AG04450 (cell line): ENCODE data around the gene TNXB. TPM values are rescaled to one million over a fixed set of nuclear protein-coding genes. Genes with fewer than 3 reads are reported as not detected.
A peak's percentile ranks its signal among the peaks of the same experiment; 100 is the strongest.

Source experiments
- CTCF ChIA-PET: fragments of 300-600, 350-600 bp; formaldehyde crosslinking; extraction: SDS; loops from one replicate; lab custom pipeline; 2022; ENCODE audit warnings: antibody characterized with exemption, inconsistent platforms; lab: Charles Lee
- POLR2A ChIA-PET: fragments of 350-600 bp; formaldehyde crosslinking; extraction: SDS; loops from one replicate; lab custom pipeline; 2021; ENCODE audit warnings: antibody characterized with exemption, inconsistent platforms; lab: Yijun Ruan, JAX
- DNase-seq: peaks from one replicate; pipeline ENCODE4 v3.0.0-alpha.2; 2011; ENCODE audit warnings: low read depth, low spot score
- H3K27ac ChIP-seq: one replicate; pipeline ENCODE4 v1.5.1; 2012; ENCODE audit warnings: low read depth, low read length, control low read depth
- H3K27me3 ChIP-seq: one replicate; pipeline ENCODE4 v1.6.0; 2012; ENCODE audit warnings: low read length; ENCODE audit not compliant: control insufficient read depth, insufficient read depth
- H3K4me3 ChIP-seq: 2 replicates; pipeline ENCODE4 v1.5.1; 2011; ENCODE audit warnings: mild to moderate bottlenecking, low read depth, low read length, control low read depth
- H3K9me3 ChIP-seq: 2 replicates; pipeline ENCODE4 v1.5.1; 2012; ENCODE audit warnings: low read length; ENCODE audit not compliant: control insufficient read depth, insufficient read depth
- polyA plus RNA-seq: library from polyadenylated mRNA; depleted of rRNA; stranded (reverse); fragments of >200 nt; gene quantifications from 2 replicates; pipeline ENCODE4 v1.2.3, GENCODE V29; 2011
- TF ChIP-seq, protein P1 (sequence below): IDR thresholded peaks from 2 replicates; pipeline ENCODE4 v1.5.1; 2011; ENCODE audit warnings: low read depth, low read length, control low read depth, inconsistent platforms

Gene TNXB
- polyA plus RNA-seq, 1 experiment: 0.35 TPM

DNA sequence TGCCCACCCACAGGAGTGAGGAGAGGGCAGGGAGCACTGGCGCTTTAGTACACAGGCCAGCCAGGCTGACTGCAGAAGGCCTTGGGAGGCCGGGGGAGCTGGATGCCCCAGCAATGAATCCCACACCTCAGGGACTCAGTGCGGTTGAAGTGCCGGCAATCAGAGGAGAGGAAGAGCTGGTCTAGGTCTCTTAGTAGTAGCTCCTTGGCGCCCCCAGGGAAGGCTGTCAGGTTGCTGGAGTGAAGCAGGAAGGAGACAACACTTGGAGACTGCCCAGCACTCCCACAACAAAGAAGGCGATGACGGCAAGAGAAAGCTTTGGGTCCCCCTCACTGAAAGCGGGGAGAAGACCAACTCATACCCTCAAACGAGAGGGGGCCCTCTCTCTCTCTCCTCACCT, 8.3 kb upstream of the TNXB start:
- Histone ChIP-seq H3K27me3 (no peaks in the 10 kb centered on the region), H3K27ac (no peak overlapping the region), H3K9me3 (no peaks in the 10 kb centered on the region; the same call in 1 of the 2 replicates), H3K4me3 (no peak overlapping the region)
- TF ChIP-seq, protein P1, sequence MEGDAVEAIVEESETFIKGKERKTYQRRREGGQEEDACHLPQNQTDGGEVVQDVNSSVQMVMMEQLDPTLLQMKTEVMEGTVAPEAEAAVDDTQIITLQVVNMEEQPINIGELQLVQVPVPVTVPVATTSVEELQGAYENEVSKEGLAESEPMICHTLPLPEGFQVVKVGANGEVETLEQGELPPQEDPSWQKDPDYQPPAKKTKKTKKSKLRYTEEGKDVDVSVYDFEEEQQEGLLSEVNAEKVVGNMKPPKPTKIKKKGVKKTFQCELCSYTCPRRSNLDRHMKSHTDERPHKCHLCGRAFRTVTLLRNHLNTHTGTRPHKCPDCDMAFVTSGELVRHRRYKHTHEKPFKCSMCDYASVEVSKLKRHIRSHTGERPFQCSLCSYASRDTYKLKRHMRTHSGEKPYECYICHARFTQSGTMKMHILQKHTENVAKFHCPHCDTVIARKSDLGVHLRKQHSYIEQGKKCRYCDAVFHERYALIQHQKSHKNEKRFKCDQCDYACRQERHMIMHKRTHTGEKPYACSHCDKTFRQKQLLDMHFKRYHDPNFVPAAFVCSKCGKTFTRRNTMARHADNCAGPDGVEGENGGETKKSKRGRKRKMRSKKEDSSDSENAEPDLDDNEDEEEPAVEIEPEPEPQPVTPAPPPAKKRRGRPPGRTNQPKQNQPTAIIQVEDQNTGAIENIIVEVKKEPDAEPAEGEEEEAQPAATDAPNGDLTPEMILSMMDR: no peak
- ChIA-PET CTCF (interaction anchor here (0.9 to 3.2 kb wide), 13 partner anchors 8 to 166 kb away, joined by 3 to 44 read pairs (median 5); partner anchors contain the start of genes ATF6B, FKBPL and TNXB), POLR2A (no interaction called here)
- no peak for DNase-seq

DNA sequence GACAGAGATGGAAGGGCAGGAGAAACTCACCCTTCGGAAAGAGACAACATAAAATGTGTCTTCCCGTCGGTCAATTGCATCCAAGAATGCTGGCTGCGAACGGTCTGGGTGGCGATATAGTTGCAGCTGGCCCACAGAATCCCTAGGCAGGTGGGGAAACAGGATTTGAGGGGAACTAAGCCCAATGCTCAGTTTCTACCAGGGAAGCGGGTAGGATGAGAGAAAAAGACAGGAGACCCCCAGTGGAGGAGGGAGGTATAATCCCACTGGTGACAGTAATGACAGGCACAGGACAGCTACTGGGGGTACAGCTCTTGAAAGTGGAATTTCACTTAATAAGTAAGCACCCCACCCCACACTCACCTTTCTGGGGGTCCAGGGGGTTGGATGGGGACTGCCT, 7.5 kb upstream of the TNXB start:
- DNase-seq: no peak
- TF ChIP-seq, protein P1: peak; percentile 54
- Histone ChIP-seq H3K9me3 (no peaks in the 10 kb centered on the region; the same call in 1 of the 2 replicates), H3K4me3 (no peak overlapping the region), H3K27me3 (no peaks in the 10 kb centered on the region), H3K27ac (peak overlapping the region; percentile 21)
- ChIA-PET CTCF (interaction anchor here (0.9 to 3.2 kb wide), 8 partner anchors 23 to 165 kb away, joined by 3 to 20 read pairs (median 4); no protein-coding TSS in a partner anchor), POLR2A (no interaction called here)

- no peaks in the 10 kb centered on the region; the same call in 1 of the 2 replicates for H3K9me3 ChIP-seq
- no peak for DNase-seq
- H3K27me3 ChIP-seq: no peaks in the 10 kb centered on the region
- no peak overlapping the region for H3K4me3 ChIP-seq
- POLR2A ChIA-PET: no interaction called here
- TF ChIP-seq, protein P1: no peak
- H3K27ac ChIP-seq: no peak overlapping the region
- CTCF ChIA-PET: interaction anchor here (2.5 kb wide), 1 partner anchor 13 kb away, joined by 12 read pairs; the partner anchor contains the start of gene ATF6B
Observed at GRCh38 chr6:32115623-32116022, 6.5 kb upstream of the TNXB start.

- TF ChIP-seq, protein P1: no peak
- ChIA-PET POLR2A (interaction anchor here (1.0 to 1.3 kb wide), 3 partner anchors 16 to 143 kb away, joined by 3 to 13 read pairs (median 3); partner anchors contain the start of genes DXO and FKBPL), CTCF (interaction anchor here (1.0 to 2.5 kb wide), 4 partner anchors 13 to 162 kb away, joined by 3 to 12 read pairs (median 6); partner anchors contain the start of gene ATF6B)
- no peak overlapping the region for H3K4me3 ChIP-seq
- H3K27ac ChIP-seq: peak overlapping the region; percentile 39
- H3K9me3 ChIP-seq: no peaks in the 10 kb centered on the region; the same call in 1 of the 2 replicates
- peaks cover 1% of the 10 kb centered on the region for H3K27me3 ChIP-seq
- no peak for DNase-seq
Observed at GRCh38 chr6:32114796-32115195, 5.7 kb upstream of the TNXB start.
